Esophagus (tissue), 2 donors: ENCODE results near the gene TMCC1. TPM values are rescaled to one million over a fixed set of nuclear protein-coding genes. Genes with fewer than 3 reads are reported as not detected.
A peak's percentile ranks its signal among the peaks of the same experiment; 100 is the strongest.

Source experiments
- H3K27ac ChIP-seq, 2 donors: one replicate each; pipeline ENCODE4 v1.5.1; 2013; ENCODE audit warnings: low read depth in 2 of 2, mild to moderate bottlenecking in 2 of 2, inconsistent platforms in 1 of 2, low read length in 1 of 2, moderate library complexity in 1 of 2
- H3K27me3 ChIP-seq, 2 donors: one replicate each; pipeline ENCODE4 v1.6.1; 2013; ENCODE audit warnings: low read length in 2 of 2, control low read depth in 1 of 2, mild to moderate bottlenecking in 1 of 2; ENCODE audit not compliant: insufficient read depth in 2 of 2, control insufficient read depth in 1 of 2
- H3K36me3 ChIP-seq, 2 donors: one replicate each; pipeline ENCODE4 v1.6.1; 2013; ENCODE audit warnings: low read length in 1 of 2; ENCODE audit not compliant: control insufficient read depth in 2 of 2, insufficient read depth in 2 of 2
- H3K4me1 ChIP-seq, 2 donors: one replicate each; pipeline ENCODE4 v1.6.1; 2013; ENCODE audit warnings: low read length in 1 of 2; ENCODE audit not compliant: control insufficient read depth in 2 of 2, insufficient read depth in 2 of 2
- H3K4me3 ChIP-seq, 2 donors: one replicate each; pipeline ENCODE4 v1.5.1; 2013; ENCODE audit warnings: low read length in 2 of 2, mild to moderate bottlenecking in 2 of 2, low read depth in 1 of 2, moderate library complexity in 1 of 2
- H3K9me3 ChIP-seq, 2 donors: one replicate each; pipeline ENCODE4 v1.6.1; 2013; ENCODE audit warnings: mild to moderate bottlenecking in 2 of 2, low read depth in 1 of 2, low read length in 1 of 2, moderate library complexity in 1 of 2; ENCODE audit not compliant: control insufficient read depth in 2 of 2, insufficient read depth in 1 of 2
- WGBS, 2 donors: extraction: QIAGEN DNeasy Blood & Tissue Kit; methylation state at CpG; one replicate each; pipeline ENCODE4 v1.1.7; 2013; 5-methylcytosine and 5-hydroxymethylcytosine counted together
- polyA plus RNA-seq, 2 donors: library from polyadenylated mRNA; stranded (reverse); fragments of 200-250 nt; gene quantifications; one replicate each; pipeline ENCODE4 v1.2.3, GENCODE V29; 2013
- donor health status: healthy with polysubstance abuse.
- donor health status: Bipolar disorder and iron deficiency.

TMCC1 gene
- 1 to 10 TPM; 8.4 to 9.5 TPM for polyA plus RNA-seq

DNA sequence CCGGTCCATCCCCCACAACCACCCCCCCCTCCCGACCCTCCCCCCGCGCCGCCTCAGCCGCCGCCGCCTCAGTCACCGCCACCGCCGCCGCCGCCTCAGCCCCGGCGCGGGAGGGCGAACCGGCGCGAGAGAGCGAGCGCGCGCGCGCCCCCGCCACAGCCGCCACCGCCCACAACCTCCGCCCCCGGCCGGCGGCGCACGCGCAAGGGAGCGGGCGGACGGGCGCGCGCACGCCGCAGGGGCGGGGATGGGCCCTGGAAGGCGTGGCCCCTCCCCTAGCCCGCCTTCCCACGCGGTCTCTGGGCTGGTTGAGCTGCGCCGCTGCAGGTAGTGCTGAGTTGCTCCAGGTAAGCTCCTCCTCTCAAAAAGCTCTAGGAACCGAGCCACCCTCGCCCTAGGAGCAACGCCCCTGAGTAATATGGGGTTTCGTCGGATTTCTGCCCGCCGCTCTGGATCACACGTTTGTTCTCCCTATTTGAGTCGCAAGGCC lies at the start of gene TMCC1:
Gene TMCC1 (minus strand): TSS at position 131 of the 490 bp plus-strand sequence.
- Histone ChIP-seq H3K9me3 (no peaks in the 10 kb centered on the region), H3K27me3 (no peaks in the 10 kb centered on the region), H3K36me3 (no peaks in the 10 kb centered on the region), H3K27ac (peak within 1 kb of the TSS; percentile 83 to 95), H3K4me3 (peak within 1 kb of the TSS; percentile 94), H3K4me1 (no peaks in the 10 kb centered on the region)
- WGBS, 2 donors, result 0 to 1% methylated on average over 37 to 60 of the region's 60 CpGs

DNA sequence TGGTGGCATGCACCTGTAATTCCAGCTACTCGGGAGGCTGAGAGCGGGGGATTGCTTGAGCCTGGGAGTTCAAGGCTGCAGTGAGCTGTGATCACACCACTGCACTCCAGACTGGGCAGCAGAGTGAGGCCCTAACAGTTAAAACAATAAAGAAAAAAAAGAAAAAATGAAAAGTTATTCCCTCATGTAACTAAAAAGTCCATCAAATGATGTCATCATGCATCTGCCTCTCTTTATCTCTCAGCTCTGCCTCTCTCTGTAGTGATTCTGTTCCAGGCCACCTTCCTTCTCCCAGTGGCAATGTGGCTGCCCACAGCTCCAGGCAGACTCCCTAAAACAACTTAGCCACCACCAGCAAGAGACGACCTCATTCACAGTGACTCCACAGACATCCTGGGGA lies 49.5 kb upstream of the TMCC1 start:
- Histone ChIP-seq H3K4me3 (no peak overlapping the region), H3K27ac (no peak overlapping the region), H3K27me3 (no peaks in the 10 kb centered on the region), H3K9me3 (peaks cover 2 to 5% of the 10 kb centered on the region in 2 donors), H3K4me1 (no peaks in the 10 kb centered on the region), H3K36me3 (no peaks in the 10 kb centered on the region)
- 68 to 78% methylated on average over 3 of the region's 3 CpGs for WGBS, 2 donors

DNA sequence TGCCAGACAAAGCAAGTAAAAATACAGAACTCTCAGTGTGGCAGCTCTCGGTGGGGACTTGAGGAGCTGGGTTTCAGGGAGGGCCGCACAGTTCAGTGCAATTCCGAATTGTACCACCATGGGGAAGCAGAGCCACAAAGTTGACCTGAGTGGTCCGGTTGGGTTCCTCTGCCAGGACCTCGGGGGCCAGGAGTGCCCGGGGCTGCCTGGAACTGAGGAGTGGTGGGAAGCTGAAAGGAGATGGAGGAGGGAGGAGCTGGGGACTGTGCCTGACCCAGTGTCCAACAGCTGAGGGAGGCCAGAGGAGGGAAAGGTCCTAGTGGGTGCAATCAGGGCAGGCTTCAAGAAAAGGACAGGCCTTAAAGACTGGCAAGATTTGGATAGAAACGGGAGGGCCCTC lies 48.8 kb upstream of the TMCC1 start:
- H3K27me3 ChIP-seq, result no peaks in the 10 kb centered on the region
- H3K36me3 ChIP-seq, result no peaks in the 10 kb centered on the region
- no peak overlapping the region for H3K27ac ChIP-seq
- WGBS, 2 donors, result 11 to 16% methylated on average over 7 of the region's 7 CpGs
- H3K4me3 ChIP-seq, result no peak overlapping the region
- no peaks in the 10 kb centered on the region for H3K4me1 ChIP-seq
- H3K9me3 ChIP-seq, result peaks cover 0 to 3% of the 10 kb centered on the region in 2 donors

DNA sequence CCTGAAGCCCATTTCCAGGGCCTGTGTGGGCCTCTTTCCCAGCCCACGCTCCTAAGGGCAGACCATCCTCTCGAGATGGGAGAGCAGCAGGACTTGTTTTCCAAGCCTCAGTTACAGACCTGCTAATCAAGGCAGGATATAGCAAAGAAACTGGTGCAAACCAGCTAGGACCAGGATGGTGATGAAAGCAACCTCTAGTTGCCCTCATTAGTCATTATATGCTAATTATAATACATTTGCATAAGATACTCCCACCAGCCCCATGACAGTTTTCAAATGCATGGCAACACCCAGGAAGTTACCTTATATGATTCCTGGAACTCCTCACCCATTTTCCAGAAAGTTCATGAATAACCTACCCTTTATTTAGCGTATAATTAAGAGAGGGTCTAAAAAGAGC lies 46.6 kb upstream of the TMCC1 start:
- H3K36me3 ChIP-seq, result no peaks in the 10 kb centered on the region
- no peaks in the 10 kb centered on the region for H3K4me1 ChIP-seq
- 81 to 82% methylated on average over 3 of the region's 3 CpGs for WGBS, 2 donors
- H3K27ac ChIP-seq, result no peak overlapping the region
- no peak overlapping the region for H3K4me3 ChIP-seq
- H3K27me3 ChIP-seq, result no peaks in the 10 kb centered on the region
- H3K9me3 ChIP-seq, result no peaks in the 10 kb centered on the region

DNA sequence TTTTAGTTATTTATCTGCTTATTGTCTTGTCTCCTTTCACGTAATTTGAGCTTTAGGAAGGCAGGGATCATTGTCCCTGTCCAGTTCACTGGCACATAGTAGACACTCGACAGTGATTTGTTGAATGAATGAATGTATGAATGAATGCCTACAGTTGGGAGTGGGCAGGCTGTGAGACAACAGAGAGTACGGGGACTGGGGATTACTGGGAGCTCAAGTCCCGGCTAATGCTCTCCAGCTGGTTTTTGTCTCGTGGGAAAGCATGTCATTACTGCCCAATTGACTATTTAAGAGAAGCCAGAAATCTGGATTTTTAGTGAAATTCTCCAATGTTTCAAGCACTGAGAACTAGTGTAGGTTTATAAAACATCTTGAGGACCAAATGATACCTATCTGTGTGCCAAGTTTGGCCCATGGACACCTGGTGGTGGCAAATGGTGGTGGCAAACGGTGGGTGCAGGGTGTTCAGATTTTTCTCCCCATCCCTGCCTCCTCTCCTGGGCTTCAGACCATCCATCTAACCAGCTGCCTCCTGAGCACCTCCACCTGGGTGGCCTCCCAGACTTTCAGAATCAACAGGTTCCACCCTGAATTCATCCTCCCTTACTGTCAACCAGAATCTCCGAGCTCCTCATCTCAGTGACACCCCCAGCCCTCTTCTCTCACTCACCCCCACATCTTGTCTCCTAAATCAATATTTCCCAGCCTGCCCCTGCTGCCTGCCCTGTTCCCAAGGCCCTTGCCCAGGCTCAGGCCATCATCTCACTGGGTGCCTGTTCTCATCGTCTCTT lies 44.8 kb upstream of the TMCC1 start:
- H3K4me1 ChIP-seq, result no peaks in the 10 kb centered on the region
- 83 to 85% methylated on average over 8 of the region's 8 CpGs for WGBS, 2 donors
- no peaks in the 10 kb centered on the region for H3K27me3 ChIP-seq
- H3K9me3 ChIP-seq, result no peaks in the 10 kb centered on the region
- H3K36me3 ChIP-seq, result no peaks in the 10 kb centered on the region
- no peak overlapping the region for H3K4me3 ChIP-seq
- H3K27ac ChIP-seq, result no peak overlapping the region

DNA sequence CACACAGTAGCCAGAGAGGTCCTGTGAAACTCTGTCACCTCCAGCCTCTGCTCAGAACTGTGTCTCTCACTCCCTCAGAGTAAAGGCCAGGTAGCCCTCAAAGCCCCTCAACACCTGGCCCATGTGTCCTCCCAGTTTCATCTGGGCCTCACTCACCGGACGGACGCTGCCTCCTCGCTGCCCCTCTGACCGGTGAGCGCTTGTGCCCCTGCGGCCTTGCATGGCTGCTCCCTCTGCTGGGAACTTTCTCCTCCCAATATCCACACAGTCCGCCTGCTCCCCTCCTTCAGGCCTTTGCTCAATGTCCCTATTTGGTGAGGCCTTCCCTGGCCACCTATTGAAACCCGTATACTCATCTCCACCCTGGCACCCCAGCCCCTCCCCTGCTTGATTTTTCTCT lies 44.2 kb upstream of the TMCC1 start:
- WGBS, 2 donors, result 89 to 90% methylated on average over 9 of the region's 9 CpGs
- Histone ChIP-seq H3K4me3 (no peak overlapping the region), H3K9me3 (no peaks in the 10 kb centered on the region), H3K27ac (no peak overlapping the region), H3K4me1 (no peaks in the 10 kb centered on the region), H3K36me3 (no peaks in the 10 kb centered on the region), H3K27me3 (no peaks in the 10 kb centered on the region)

DNA sequence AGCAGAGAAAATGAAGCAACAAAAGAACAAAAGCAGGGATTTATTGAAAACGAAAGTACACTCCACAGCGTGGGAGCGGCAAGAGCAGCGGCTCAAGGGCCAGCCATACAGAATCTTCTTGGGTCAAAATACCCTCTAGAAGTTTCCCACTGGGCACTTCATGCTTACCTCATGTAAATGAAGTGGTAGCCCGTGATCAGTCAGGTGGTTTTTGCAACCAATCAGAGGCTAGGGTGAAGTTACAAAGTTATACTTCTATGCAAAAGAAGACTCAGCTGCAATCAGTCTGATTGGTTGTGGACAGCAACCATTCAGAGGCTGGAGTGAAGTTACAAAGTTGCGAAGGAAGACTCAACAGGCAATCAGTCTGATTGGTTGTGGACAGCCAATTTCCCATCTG lies 43.2 kb upstream of the TMCC1 start:
- 26 to 27% methylated on average over 6 of the region's 6 CpGs for WGBS, 2 donors
- H3K27me3 ChIP-seq, result no peaks in the 10 kb centered on the region
- H3K4me3 ChIP-seq, result peak overlapping the region; percentile 36 to 43
- H3K27ac ChIP-seq, result peak overlapping the region in 1 of 2 donors; percentile 28
- no peaks in the 10 kb centered on the region for H3K36me3 ChIP-seq
- H3K9me3 ChIP-seq, result no peaks in the 10 kb centered on the region
- no peaks in the 10 kb centered on the region for H3K4me1 ChIP-seq

DNA sequence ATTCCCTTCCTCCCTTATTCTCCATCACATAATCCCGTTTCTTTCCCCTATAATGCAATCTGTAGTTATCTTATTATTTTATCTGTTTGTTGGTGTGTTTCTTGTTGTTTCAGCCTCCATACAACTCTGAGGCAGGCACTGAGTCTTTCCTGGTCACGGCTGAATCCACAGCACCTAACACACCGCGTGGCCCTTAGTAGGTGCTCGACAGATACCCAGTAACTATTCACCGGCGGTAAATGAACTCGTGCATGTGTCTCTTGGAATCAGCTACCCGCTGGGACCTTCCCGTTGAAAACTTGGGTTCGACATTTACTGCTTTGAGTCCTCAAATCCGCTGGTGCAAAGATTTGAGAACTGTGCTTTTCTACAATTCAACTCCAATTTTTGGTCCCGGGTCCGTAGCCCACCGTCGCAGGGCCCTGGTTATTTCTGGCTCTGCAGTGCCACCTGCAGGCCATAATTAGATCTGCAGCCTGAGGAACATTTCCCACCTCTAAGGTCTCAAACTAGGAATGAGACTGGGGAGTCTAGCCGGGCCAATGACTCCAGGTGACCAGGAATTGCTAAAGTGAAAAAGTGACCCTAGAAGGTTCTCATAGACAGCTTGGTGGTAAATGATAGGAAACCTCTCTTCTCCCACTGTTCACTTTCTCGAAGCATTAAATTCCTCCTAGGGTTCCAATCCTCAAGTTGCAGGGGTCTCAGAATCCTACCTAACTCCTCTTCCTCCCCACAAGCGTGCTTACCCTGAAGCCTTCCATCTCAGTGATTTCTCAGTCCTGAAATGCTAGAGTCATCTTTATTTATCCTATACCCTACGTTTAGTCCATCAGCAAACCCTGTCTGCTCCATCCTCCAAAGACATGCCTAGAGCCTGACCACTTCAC lies 41.0 kb upstream of the TMCC1 start:
- H3K27me3 ChIP-seq, result no peaks in the 10 kb centered on the region
- WGBS, 2 donors, result 24 to 29% methylated on average over 20 of the region's 20 CpGs
- no peak overlapping the region for H3K27ac ChIP-seq
- no peaks in the 10 kb centered on the region for H3K36me3 ChIP-seq
- no peaks in the 10 kb centered on the region for H3K4me1 ChIP-seq
- no peak overlapping the region for H3K4me3 ChIP-seq
- H3K9me3 ChIP-seq, result no peaks in the 10 kb centered on the region

DNA sequence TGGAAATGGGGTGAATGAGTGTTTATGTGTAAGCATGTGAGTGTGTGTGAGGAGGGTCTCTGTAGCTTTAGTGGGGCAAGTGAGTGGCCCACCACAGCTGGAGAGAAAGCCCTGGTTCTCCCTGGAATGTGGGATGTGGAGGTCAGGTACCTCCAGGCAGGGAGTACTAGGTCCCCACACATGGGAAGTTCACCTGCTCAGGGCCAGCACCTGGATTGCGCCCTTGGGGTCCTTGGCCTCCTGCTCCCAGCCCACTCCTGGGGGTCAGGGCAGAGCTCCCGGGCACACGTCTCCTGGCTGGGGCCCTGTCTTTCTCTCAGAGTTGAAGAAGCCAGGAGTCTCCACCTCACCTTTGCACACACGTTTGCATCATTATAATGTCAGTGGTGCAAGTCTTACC lies 40.0 kb upstream of the TMCC1 start:
- whole genome bisulfite sequencing, 2 donors, result 81 to 86% methylated on average over 4 of the region's 4 CpGs
- H3K27me3 ChIP-seq, result no peaks in the 10 kb centered on the region
- no peak overlapping the region for H3K27ac ChIP-seq
- no peaks in the 10 kb centered on the region for H3K4me1 ChIP-seq
- H3K9me3 ChIP-seq, result no peaks in the 10 kb centered on the region
- H3K36me3 ChIP-seq, result no peaks in the 10 kb centered on the region
- H3K4me3 ChIP-seq, result no peak overlapping the region
